Purkinje cell (primary cell): ENCODE results near the gene ITIH5. TPM values are rescaled to one million over a fixed set of nuclear protein-coding genes. Genes with fewer than 3 reads are reported as not detected.

Experiments used
- polyA plus RNA-seq: library from polyadenylated mRNA; unstranded; fragments of >200 nt; fragmentation: Nextera tagmentation; gene quantifications from 2 replicates; pipeline ENCODE4 v1.2.1, GENCODE V29; 2014

ITIH5 gene
- polyA plus RNA-seq, result 0.70 TPM in 1 of 2 replicates, not detected in the other

GRCh38 chr10:7666253-7667023 lies at the start of gene ITIH5:
TSS of gene ITIH5 (minus strand) at chr10:7666966. CDS start at chr10:7666892, 74 bp downstream.

DNA sequence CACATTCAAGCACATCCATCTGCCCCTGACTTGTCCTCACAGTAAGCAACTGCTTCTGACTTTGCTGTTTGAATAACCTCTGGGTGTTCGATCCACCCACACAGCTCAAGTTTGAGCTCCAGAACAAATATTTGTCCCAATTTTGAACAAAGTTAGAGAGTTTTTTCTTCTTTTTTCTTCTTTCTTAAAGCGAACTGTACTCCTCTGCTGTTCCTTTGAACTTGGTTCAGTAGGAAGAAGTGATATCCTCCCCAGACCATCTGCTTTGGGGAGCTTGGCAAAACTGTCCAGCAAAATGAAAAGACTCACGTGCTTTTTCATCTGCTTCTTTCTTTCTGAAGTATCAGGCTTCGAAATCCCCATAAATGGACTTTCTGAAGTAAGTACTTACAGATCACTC lies 36.4 kb upstream of the ITIH5 start, which contains the start of gene ITIH2:
TSS of gene ITIH2 (plus strand) at position 177 of the 400 bp plus-strand sequence. CDS start at position 296, 119 bp downstream.

Other genes starting within 250 kb of the ITIH5 start
- 0.11 and 3.4 TPM in 2 replicates for gene ITIH2, start 36.4 kb upstream of the ITIH5 start, polyA plus RNA-seq
- gene KIN, start 121.0 kb upstream of the ITIH5 start, polyA plus RNA-seq, result 24.3 and 28.1 TPM in 2 replicates
- 2,412 and 2,629 TPM in 2 replicates for gene ATP5F1C, start 121.2 kb upstream of the ITIH5 start, polyA plus RNA-seq
- 5.1 and 6.1 TPM in 2 replicates for gene TAF3, start 151.5 kb upstream of the ITIH5 start, polyA plus RNA-seq